ENCODE measurements around the gene ANK2. TPM values are rescaled to one million over a fixed set of nuclear protein-coding genes. Genes with fewer than 3 reads are reported as not detected.

The ANK2 gene
- total RNA-seq, 1 experiment from 2014 or later: 5.5 TPM

GRCh38 chr4:113330200-113330599 lies 280.7 kb downstream of the ANK2 start:
- Histone ChIP-seq H3K27ac (ENCODE audit: low read length) (no peak overlapping the region), H3K4me3 (ENCODE audit: low read depth in 2 of 2, low read length in 2 of 2) (no peak overlapping the region), H3K4me1 (ENCODE audit: control insufficient read depth, insufficient read depth, low read length) (no peaks in the 10 kb centered on the region), H3K9me3 (ENCODE audit: control insufficient read depth, insufficient read depth, low read depth, low read length) (no peaks in the 10 kb centered on the region), H3K36me3 (ENCODE audit: control insufficient read depth, insufficient read depth, low read length) (no peaks in the 10 kb centered on the region), H3K27me3 (ENCODE audit: control insufficient read depth, insufficient read depth, low read length) (no peaks in the 10 kb centered on the region)
- in situ Hi-C loops (cut with HindIII; ENCODE audit: low pct_unique_long_range_greater_than_20kb, low sequenced_read_pairs): no loop called here
- intact Hi-C loops (cut with micrococcal nuclease; ENCODE audit: unreplicated experiment): no loop called here
- no peak for DNase-seq (ENCODE audit: low read depth, low spot score)
- no peak for ATAC-seq
- CTCF ChIA-PET: no interaction called here
- POLR2A ChIA-PET: no interaction called here
- TF ChIP-seq POLR2AphosphoS5 (IDR thresholded peaks at IDR 0.05; ENCODE audit: low read depth, low read length) (no peak), REST (IDR thresholded peaks at IDR 0.05; ENCODE audit: insufficient read depth in 1 of 2, low read depth in 2 of 2, low read length in 1 of 2) (no peak), CTCF (IDR thresholded peaks at IDR 0.05) (no peak), TCF7L2 (IDR thresholded peaks at IDR 0.05; ENCODE audit: low read depth, low read length) (no peak), SIN3A (IDR thresholded peaks at IDR 0.05; ENCODE audit: borderline replicate concordance, insufficient read depth, low read depth, low read length) (no peak)
- no TSS peak for BruUV-seq (replicated peaks)

- Histone ChIP-seq H3K27ac (ENCODE audit: low read length) (no peak overlapping the region), H3K4me1 (ENCODE audit: control insufficient read depth, insufficient read depth, low read length) (no peaks in the 10 kb centered on the region), H3K9me3 (ENCODE audit: control insufficient read depth, insufficient read depth, low read depth, low read length) (no peaks in the 10 kb centered on the region), H3K27me3 (ENCODE audit: control insufficient read depth, insufficient read depth, low read length) (no peaks in the 10 kb centered on the region), H3K4me3 (ENCODE audit: low read depth in 2 of 2, low read length in 2 of 2) (no peak overlapping the region), H3K36me3 (ENCODE audit: control insufficient read depth, insufficient read depth, low read length) (no peaks in the 10 kb centered on the region)
- TF ChIP-seq POLR2AphosphoS5 (IDR thresholded peaks at IDR 0.05; ENCODE audit: low read depth, low read length): no peak
- TF ChIP-seq REST (IDR thresholded peaks at IDR 0.05; ENCODE audit: insufficient read depth in 1 of 2, low read depth in 2 of 2, low read length in 1 of 2): no peak
- TF ChIP-seq TCF7L2 (IDR thresholded peaks at IDR 0.05; ENCODE audit: low read depth, low read length): no peak
- in situ Hi-C loops (cut with HindIII; ENCODE audit: low pct_unique_long_range_greater_than_20kb, low sequenced_read_pairs) (no loop called here), intact Hi-C loops (cut with micrococcal nuclease; ENCODE audit: unreplicated experiment) (no loop called here)
- CTCF ChIA-PET: no interaction called here
- POLR2A ChIA-PET: no interaction called here
- BruUV-seq (replicated peaks): no TSS peak
- no peak for ATAC-seq
- DNase-seq (ENCODE audit: low read depth, low spot score): no peak
Observed at GRCh38 chr4:113331811-113332210, 282.4 kb downstream of the ANK2 start.

All from Panc1 (cell line).